Measurements from ENCODE around the gene WBP4.
A peak's percentile ranks its signal among the peaks of the same experiment; 100 is the strongest.

DNA sequence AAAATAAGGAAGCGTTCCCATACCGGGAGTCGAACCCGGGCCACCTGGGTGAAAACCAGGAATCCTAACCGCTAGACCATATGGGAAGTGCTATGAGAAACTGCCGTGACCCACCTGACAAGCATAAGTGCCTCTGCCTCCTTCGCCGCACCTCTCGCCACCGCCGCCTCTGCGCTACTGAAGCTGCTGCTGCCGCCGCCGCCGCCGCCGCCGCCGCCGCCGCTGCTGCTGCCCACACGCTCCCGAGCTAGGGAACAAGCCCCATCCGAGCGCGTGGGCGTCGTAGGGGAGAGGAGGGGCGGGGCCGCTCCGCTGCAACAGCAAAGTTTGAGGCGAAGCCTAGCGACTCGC lies 610 bp upstream of the WBP4 start:
- TF ChIP-seq FOXA1 (IDR thresholded peaks at IDR 0.05) (no peak), SP1 (IDR thresholded peaks at IDR 0.05) (no peak), FOXK2 (IDR thresholded peaks at IDR 0.05) (no peak), NFRKB (IDR thresholded peaks at IDR 0.05) (no peak), BHLHE40 (IDR thresholded peaks at IDR 0.05; ENCODE audit: borderline replicate concordance) (no peak), FOXM1 (IDR thresholded peaks at IDR 0.05; ENCODE audit: borderline replicate concordance) (no peak), CTBP1 (IDR thresholded peaks at IDR 0.05; ENCODE audit: borderline replicate concordance) (no peak), L3MBTL2 (conservative IDR thresholded peaks at IDR 0.05) (no peak), ELF4 (IDR thresholded peaks at IDR 0.05) (0 out of 2 replicates have a peak, but pooled peaks have one; percentile 38), HDGF (IDR thresholded peaks at IDR 0.05; ENCODE audit: borderline replicate concordance) (no peak), ZNF384 (IDR thresholded peaks at IDR 0.05) (no peak; the same call in 1 of the 2 replicates), TARDBP (IDR thresholded peaks at IDR 0.05) (no peak), LEF1 (IDR thresholded peaks at IDR 0.05; ENCODE audit: borderline replicate concordance) (no peak)
- TF ChIP-seq, protein P1, sequence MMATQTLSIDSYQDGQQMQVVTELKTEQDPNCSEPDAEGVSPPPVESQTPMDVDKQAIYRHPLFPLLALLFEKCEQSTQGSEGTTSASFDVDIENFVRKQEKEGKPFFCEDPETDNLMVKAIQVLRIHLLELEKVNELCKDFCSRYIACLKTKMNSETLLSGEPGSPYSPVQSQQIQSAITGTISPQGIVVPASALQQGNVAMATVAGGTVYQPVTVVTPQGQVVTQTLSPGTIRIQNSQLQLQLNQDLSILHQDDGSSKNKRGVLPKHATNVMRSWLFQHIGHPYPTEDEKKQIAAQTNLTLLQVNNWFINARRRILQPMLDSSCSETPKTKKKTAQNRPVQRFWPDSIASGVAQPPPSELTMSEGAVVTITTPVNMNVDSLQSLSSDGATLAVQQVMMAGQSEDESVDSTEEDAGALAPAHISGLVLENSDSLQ (IDR thresholded peaks at IDR 0.05) = no peak

All from HEK293T (cell line).